ENCODE measurements around the gene SVIL. TPM values are rescaled to one million over a fixed set of nuclear protein-coding genes. Genes with fewer than 3 reads are reported as not detected.
"Not testable (repeated sequence)": the region's sequence is repeated elsewhere in the genome, so short reads cannot be mapped to it uniquely, and the experiment has no call there.

Gene SVIL
- total RNA-seq, 4 donors from 2014 or later = 785 to 1,099 (median 921) TPM

- no peak for DNase-seq (ENCODE audit: extremely low spot score)
- H3K4me1 ChIP-seq = peaks cover 23 to 94% (median 85%) of the 10 kb centered on the region in 4 donors
- no peak for TF ChIP-seq POLR2A (IDR thresholded peaks at IDR 0.05; ENCODE audit: low read depth)
- peak in 1 of 2 donors; percentile 38 for TF ChIP-seq POLR2AphosphoS5 (IDR thresholded peaks at IDR 0.05)
- intact Hi-C loops (cut with DNase I) = no loop called here
- H3K9me3 ChIP-seq = no peaks in the 10 kb centered on the region
- WGBS = 93% methylated on average over 3 of the region's 3 CpGs
- no peaks in the 10 kb centered on the region for H3K27me3 ChIP-seq
- peaks cover 23 to 50% (median 39%) of the 10 kb centered on the region in 4 donors for H3K36me3 ChIP-seq
- peak overlapping the region; percentile 52 to 69 (median 58) for H3K27ac ChIP-seq (replicated peaks in 1 of 4)
- no peak overlapping the region for H3K4me3 ChIP-seq
Measured at GRCh38 chr10:29557665-29558064, 77.1 kb downstream of the SVIL start.

GRCh38 chr10:29555746-29556481 lies 78.9 kb downstream of the SVIL start:
- 51% methylated on average over 8 of the region's 8 CpGs for WGBS
- TF ChIP-seq POLR2AphosphoS5 (IDR thresholded peaks at IDR 0.05) (peak; percentile 5 to 30), CTCF (IDR thresholded peaks at IDR 0.05) (no peak)
- intact Hi-C loops (cut with DNase I) = no loop called here
- Histone ChIP-seq H3K4me3 (no peak overlapping the region), H3K27ac (replicated peaks in 1 of 4) (peak overlapping the region; percentile 63 to 76 (median 70)), H3K9me3 (no peaks in the 10 kb centered on the region), H3K36me3 (peaks cover 27 to 49% (median 38%) of the 10 kb centered on the region in 4 donors), H3K4me1 (peaks cover 22 to 87% (median 75%) of the 10 kb centered on the region in 4 donors), H3K27me3 (no peaks in the 10 kb centered on the region)
- DNase-seq (ENCODE audit: extremely low spot score) = no peak

- TF ChIP-seq CTCF (IDR thresholded peaks at IDR 0.05) = no peak
- no peak for TF ChIP-seq POLR2A (IDR thresholded peaks at IDR 0.05; ENCODE audit: low read depth)
- no peak for TF ChIP-seq POLR2AphosphoS5 (IDR thresholded peaks at IDR 0.05)
- no peak for TF ChIP-seq EP300 (IDR thresholded peaks at IDR 0.05)
- Histone ChIP-seq H3K9me3 (no peaks in the 10 kb centered on the region), H3K27me3 (no peaks in the 10 kb centered on the region), H3K4me3 (no peak overlapping the region), H3K27ac (replicated peaks in 1 of 4) (peak overlapping the region; percentile 63 to 76 (median 70)), H3K36me3 (peaks cover 34 to 54% (median 44%) of the 10 kb centered on the region in 4 donors), H3K4me1 (peaks cover 16 to 87% (median 71%) of the 10 kb centered on the region in 4 donors)
- WGBS = 58% methylated on average over 6 of the region's 6 CpGs
- no peak for DNase-seq (ENCODE audit: extremely low spot score)
- intact Hi-C loops (cut with DNase I) = no loop called here
Measured at GRCh38 chr10:29555091-29555745, 79.6 kb downstream of the SVIL start.

- no peaks in the 10 kb centered on the region for H3K9me3 ChIP-seq
- no peaks in the 10 kb centered on the region for H3K27me3 ChIP-seq
- H3K4me3 ChIP-seq = no peak overlapping the region
- peak overlapping the region; percentile 51 to 71 (median 58) for H3K27ac ChIP-seq (replicated peaks in 1 of 4)
- H3K36me3 ChIP-seq = peaks cover 37 to 58% (median 48%) of the 10 kb centered on the region in 4 donors
- peaks cover 16 to 83% (median 68%) of the 10 kb centered on the region in 4 donors for H3K4me1 ChIP-seq
- intact Hi-C loops (cut with DNase I) = no loop called here
- TF ChIP-seq EP300 (IDR thresholded peaks at IDR 0.05) (no peak), CTCF (IDR thresholded peaks at IDR 0.05) (no peak), POLR2A (IDR thresholded peaks at IDR 0.05; ENCODE audit: low read depth) (no peak), POLR2AphosphoS5 (IDR thresholded peaks at IDR 0.05) (peak; percentile 6 to 13)
- WGBS = 72% methylated on average over 9 of the region's 9 CpGs
- no peak for DNase-seq (ENCODE audit: extremely low spot score)
Measured at GRCh38 chr10:29554660-29555059, 80.1 kb downstream of the SVIL start.

- intact Hi-C loops (cut with DNase I) = no loop called here
Measured at GRCh38 chr10:29553544-29554250, 81.1 kb downstream of the SVIL start.

GRCh38 chr10:29553116-29553515 lies 81.7 kb downstream of the SVIL start:
- H3K27me3 ChIP-seq; H3K4me3 ChIP-seq; intact Hi-C loops (cut with DNase I); H3K9me3 ChIP-seq; DNase-seq (ENCODE audit: extremely low spot score): not testable (repeated sequence)
- peaks cover 37 to 62% (median 48%) of the 10 kb centered on the region in 4 donors for H3K36me3 ChIP-seq
- H3K27ac ChIP-seq (replicated peaks in 1 of 4) = peak overlapping the region; percentile 51 to 71 (median 58)
- WGBS = 80% methylated on average over 9 of the region's 9 CpGs
- H3K4me1 ChIP-seq = peaks cover 16 to 79% (median 68%) of the 10 kb centered on the region in 4 donors

More at GRCh38 chr10:29553544-29554250, 81.1 kb downstream of the SVIL start:
- Histone ChIP-seq H3K9me3 (no peaks in the 10 kb centered on the region), H3K36me3 (peaks cover 37 to 58% (median 48%) of the 10 kb centered on the region in 4 donors), H3K27me3 (no peaks in the 10 kb centered on the region), H3K4me1 (peaks cover 16 to 79% (median 66%) of the 10 kb centered on the region in 4 donors), H3K4me3 (no peak overlapping the region), H3K27ac (replicated peaks in 1 of 4) (peak overlapping the region; percentile 51 to 71 (median 58))
- TF ChIP-seq POLR2AphosphoS5 (IDR thresholded peaks at IDR 0.05) (peak in 1 of 2 donors; percentile 30), POLR2A (IDR thresholded peaks at IDR 0.05; ENCODE audit: low read depth) (no peak)
- DNase-seq (ENCODE audit: extremely low spot score) = no peak
- WGBS = 75% methylated on average over 13 of the region's 13 CpGs

- DNase-seq (ENCODE audit: extremely low spot score); H3K27ac ChIP-seq (replicated peaks in 1 of 4); H3K27me3 ChIP-seq; intact Hi-C loops (cut with DNase I); H3K4me3 ChIP-seq; H3K9me3 ChIP-seq: not testable (repeated sequence)
- peaks cover 35 to 56% (median 42%) of the 10 kb centered on the region in 4 donors for H3K36me3 ChIP-seq
- 67% methylated on average over 1 of the region's 3 CpGs for WGBS
- H3K4me1 ChIP-seq = peaks cover 13 to 78% (median 68%) of the 10 kb centered on the region in 4 donors
Measured at GRCh38 chr10:29549493-29549892, 85.3 kb downstream of the SVIL start.

Measured in esophagus muscularis mucosa (tissue), 4 donors.